Testis (tissue), 3 donors: ENCODE data around the gene ELL2. TPM values are rescaled to one million over a fixed set of nuclear protein-coding genes. Genes with fewer than 3 reads are reported as not detected.

Experiments used
- DNase-seq: peaks from one replicate; pipeline ENCODE4 v3.0.0-alpha.2; 2019
- H3K27ac ChIP-seq, 2 donors: fragments of 200-600 bp; sonication (generic); one replicate each; pipeline ENCODE4 v1.5.1; 2019
- H3K27me3 ChIP-seq: fragments of 200-600 bp; sonication (generic); one replicate; pipeline ENCODE4 v1.5.1; 2019
- H3K36me3 ChIP-seq: fragments of 200-600 bp; sonication (generic); one replicate; pipeline ENCODE4 v1.5.1; 2017; ENCODE audit warnings: low read depth; ENCODE audit errors: missing control alignments
- H3K4me1 ChIP-seq: fragments of 200-600 bp; sonication (generic); one replicate; pipeline ENCODE4 v1.5.1; 2019
- H3K4me3 ChIP-seq, 2 donors: fragments of 200-600 bp; sonication (generic); one replicate each; pipeline ENCODE4 v1.5.1; 2017 to 2019
- H3K9me3 ChIP-seq: fragments of 200-600 bp; sonication (generic); one replicate; pipeline ENCODE4 v1.5.1; 2017
- CTCF ChIP-seq, 3 experiments: fragments of 450-650 bp in 2 of 3; fragments of 200-600 bp in 1 of 3; sonication (generic) in 1 of 3; IDR thresholded peaks; one replicate each; pipeline ENCODE4 v1.5.1; 2016 to 2019; ENCODE audit warnings: antibody characterized with exemption in 3 of 3, mild to moderate bottlenecking in 2 of 3, moderate library complexity in 1 of 3
- POLR2A ChIP-seq: fragments of 450-650 bp; IDR thresholded peaks from one replicate; pipeline ENCODE4 v1.6.1; 2017; ENCODE audit warnings: antibody characterized with exemption, mild to moderate bottlenecking, moderate library complexity
- WGBS, 2 donors: methylation state at CpG; one replicate each; pipeline ENCODE4 v1.1.5; 2018; 5-methylcytosine and 5-hydroxymethylcytosine counted together
- intact Hi-C: fragments of 100-400 bp; cut with DNase I; formaldehyde crosslinking; loops from one replicate; pipeline ENCODE4 v1.15.1; 2023; ENCODE audit warnings: low total_unique reads
- polyA plus RNA-seq: library from polyadenylated mRNA; stranded (reverse); fragments of 350-450 nt; fragmentation: Illumina TruSeq; extraction: RNeasy Lipid Tissue Mini Kit (QIAGEN cat#74804); gene quantifications from one replicate; pipeline ENCODE4 v1.2.3, GENCODE V29; 2014; ENCODE audit warnings: low read depth, low replicate concordance; ENCODE audit not compliant: insufficient read depth
- total RNA-seq, 2 donors: library from RNA; depleted of rRNA; stranded (reverse); fragments of >200 nt; gene quantifications; one replicate each; pipeline ENCODE4 v1.2.3, GENCODE V29; 2016

ELL2 gene
- total and polyA plus RNA-seq, 3 donors from 2014 or later: 32.1 to 87.3 (median 78.9) TPM

- no peaks in the 10 kb centered on the region for H3K27me3 ChIP-seq
- H3K4me3 ChIP-seq: no peak overlapping the region
- intact Hi-C loops: no loop called here
- H3K9me3 ChIP-seq: no peaks in the 10 kb centered on the region
- TF ChIP-seq CTCF (IDR thresholded peaks at IDR 0.05) (no peak), POLR2A (no peak)
- 66 to 67% methylated on average over 8 of the region's 8 CpGs for WGBS, 2 donors
- no peak for DNase-seq
- no peak overlapping the region for H3K27ac ChIP-seq
- H3K36me3 ChIP-seq: no peaks in the 10 kb centered on the region
- H3K4me1 ChIP-seq: no peaks in the 10 kb centered on the region
These were observed 83.0 kb downstream of the ELL2 start for GRCh38 chr5:95878417-95879323.

GRCh38 chr5:95876782-95877181 is 84.9 kb downstream of the ELL2 start:
- H3K27me3 ChIP-seq: no peaks in the 10 kb centered on the region
- H3K27ac ChIP-seq: no peak overlapping the region
- intact Hi-C loops: no loop called here
- DNase-seq: no peak
- H3K36me3 ChIP-seq: no peaks in the 10 kb centered on the region
- 73 to 76% methylated on average over 2 of the region's 2 CpGs for WGBS, 2 donors
- H3K9me3 ChIP-seq: no peaks in the 10 kb centered on the region
- no peak overlapping the region for H3K4me3 ChIP-seq
- TF ChIP-seq POLR2A (no peak), CTCF (IDR thresholded peaks at IDR 0.05) (no peak)
- no peaks in the 10 kb centered on the region for H3K4me1 ChIP-seq

- Histone ChIP-seq H3K4me1 (no peaks in the 10 kb centered on the region), H3K27ac (no peak overlapping the region), H3K36me3 (no peaks in the 10 kb centered on the region), H3K27me3 (no peaks in the 10 kb centered on the region), H3K9me3 (no peaks in the 10 kb centered on the region), H3K4me3 (no peak overlapping the region)
- TF ChIP-seq CTCF (IDR thresholded peaks at IDR 0.05) (no peak), POLR2A (no peak)
- intact Hi-C loops: no loop called here
- 91 to 93% methylated on average over 3 of the region's 3 CpGs for WGBS, 2 donors
- DNase-seq: no peak
These were observed 87.4 kb downstream of the ELL2 start for GRCh38 chr5:95874246-95874645.

- 90 to 95% methylated on average over 4 of the region's 4 CpGs for whole genome bisulfite sequencing, 2 donors
- no peaks in the 10 kb centered on the region for H3K36me3 ChIP-seq
- no peaks in the 10 kb centered on the region for H3K9me3 ChIP-seq
- no peak overlapping the region for H3K27ac ChIP-seq
- intact Hi-C loops: no loop called here
- no peak overlapping the region for H3K4me3 ChIP-seq
- DNase-seq: no peak
- no peaks in the 10 kb centered on the region for H3K27me3 ChIP-seq
- TF ChIP-seq POLR2A (no peak), CTCF (IDR thresholded peaks at IDR 0.05) (no peak)
- no peaks in the 10 kb centered on the region for H3K4me1 ChIP-seq
These were observed 88.3 kb downstream of the ELL2 start for GRCh38 chr5:95873351-95873750.
